SK-N-SH (cell line): ENCODE data around the gene CFAP70.
"Not testable (repeated sequence)": the region's sequence is repeated elsewhere in the genome, so short reads cannot be mapped to it uniquely, and the experiment has no call there.

ENCODE experiments used
- ELF1 ChIP-seq: IDR thresholded peaks from 2 replicates; pipeline ENCODE4 v1.4.0; 2012
- EP300 ChIP-seq, 2 experiments: IDR thresholded peaks; 2 replicates each; pipeline versions ENCODE4 v1.4.0 to v1.6.1; 2012; ENCODE audit warnings: borderline replicate concordance in 1 of 2, low read depth in 1 of 2, low read length in 1 of 2
- EZH2phosphoT487 ChIP-seq: fragments of 200-600 bp; sonication (generic); IDR thresholded peaks from 2 replicates; pipeline ENCODE4 v1.6.1; 2017; ENCODE audit warnings: low read depth, mixed run types, mild to moderate bottlenecking, antibody characterized with exemption, moderate library complexity, borderline replicate concordance
- FOXM1 ChIP-seq: IDR thresholded peaks from 2 replicates; pipeline ENCODE4 v1.4.0; 2012; ENCODE audit warnings: low read depth, mild to moderate bottlenecking
- GABPA ChIP-seq: IDR thresholded peaks from 2 replicates; pipeline ENCODE4 v1.4.0; 2012; ENCODE audit warnings: low read depth, mild to moderate bottlenecking
- MXI1 ChIP-seq: IDR thresholded peaks from 2 replicates; pipeline ENCODE4 v1.6.1; 2012; ENCODE audit warnings: mild to moderate bottlenecking, low read depth, low read length, improper control_type of control experiment
- POLR2AphosphoS5 ChIP-seq: IDR thresholded peaks from 2 replicates; pipeline ENCODE4 v1.6.1; 2012; ENCODE audit warnings: low read depth, low read length
- RAD21 ChIP-seq: IDR thresholded peaks from 2 replicates; pipeline ENCODE4 v1.6.1; 2012; ENCODE audit warnings: mild to moderate bottlenecking, low read length
- SIN3A ChIP-seq: IDR thresholded peaks from 2 replicates; pipeline ENCODE4 v1.6.1; 2012; ENCODE audit warnings: low read depth, mild to moderate bottlenecking, low read length, moderate library complexity, borderline replicate concordance
- TAF1 ChIP-seq: IDR thresholded peaks from 2 replicates; pipeline ENCODE4 v1.6.1; 2012; ENCODE audit warnings: low read depth, mild to moderate bottlenecking, low read length, moderate library complexity, borderline replicate concordance
- YY1 ChIP-seq: IDR thresholded peaks from 2 replicates; pipeline ENCODE4 v1.4.0; 2012; ENCODE audit warnings: low read depth, mild to moderate bottlenecking
- TF ChIP-seq, protein P1 (sequence below): fragments of 200-600 bp; sonication (generic); IDR thresholded peaks from 2 replicates; pipeline ENCODE4 v1.6.1; 2017; ENCODE audit warnings: antibody characterized with exemption, mild to moderate bottlenecking, moderate library complexity
- TF ChIP-seq, protein P2 (sequence below): IDR thresholded peaks from 2 replicates; pipeline ENCODE4 v1.6.1; 2012; ENCODE audit warnings: mild to moderate bottlenecking, low read depth, low read length, moderate library complexity
- TF ChIP-seq, protein P3 (sequence below): IDR thresholded peaks from 2 replicates; pipeline ENCODE4 v1.4.0; 2012; ENCODE audit warnings: low read depth, borderline replicate concordance

DNA sequence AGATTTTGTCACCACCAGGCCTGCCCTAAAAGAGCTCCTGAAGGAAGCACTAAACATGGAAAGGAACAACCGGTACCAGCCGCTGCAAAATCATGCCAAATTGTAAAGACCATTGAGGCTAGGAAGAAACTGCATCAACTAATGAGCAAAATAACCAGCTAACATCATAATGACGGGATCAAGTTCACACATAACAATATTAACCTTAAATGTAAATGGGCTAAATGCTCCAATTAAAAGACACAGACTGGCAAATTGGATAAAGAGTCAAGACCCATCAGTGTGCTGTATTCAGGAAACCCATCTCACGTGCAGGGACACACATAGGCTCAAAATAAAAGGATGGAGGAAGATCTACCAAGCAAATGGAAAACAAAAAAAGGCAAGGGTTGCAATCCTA, 33.4 kb downstream of the CFAP70 start:
- not testable (repeated sequence) for TF ChIP-seq GABPA; RAD21; POLR2AphosphoS5; EP300 (IDR thresholded peaks at IDR 0.05; ENCODE audit: borderline replicate concordance in 1 of 2, low read depth in 1 of 2, low read length in 1 of 2); TAF1; ELF1; SIN3A; MXI1; EZH2phosphoT487; YY1; FOXM1
- TF ChIP-seq, protein P1, sequence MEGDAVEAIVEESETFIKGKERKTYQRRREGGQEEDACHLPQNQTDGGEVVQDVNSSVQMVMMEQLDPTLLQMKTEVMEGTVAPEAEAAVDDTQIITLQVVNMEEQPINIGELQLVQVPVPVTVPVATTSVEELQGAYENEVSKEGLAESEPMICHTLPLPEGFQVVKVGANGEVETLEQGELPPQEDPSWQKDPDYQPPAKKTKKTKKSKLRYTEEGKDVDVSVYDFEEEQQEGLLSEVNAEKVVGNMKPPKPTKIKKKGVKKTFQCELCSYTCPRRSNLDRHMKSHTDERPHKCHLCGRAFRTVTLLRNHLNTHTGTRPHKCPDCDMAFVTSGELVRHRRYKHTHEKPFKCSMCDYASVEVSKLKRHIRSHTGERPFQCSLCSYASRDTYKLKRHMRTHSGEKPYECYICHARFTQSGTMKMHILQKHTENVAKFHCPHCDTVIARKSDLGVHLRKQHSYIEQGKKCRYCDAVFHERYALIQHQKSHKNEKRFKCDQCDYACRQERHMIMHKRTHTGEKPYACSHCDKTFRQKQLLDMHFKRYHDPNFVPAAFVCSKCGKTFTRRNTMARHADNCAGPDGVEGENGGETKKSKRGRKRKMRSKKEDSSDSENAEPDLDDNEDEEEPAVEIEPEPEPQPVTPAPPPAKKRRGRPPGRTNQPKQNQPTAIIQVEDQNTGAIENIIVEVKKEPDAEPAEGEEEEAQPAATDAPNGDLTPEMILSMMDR, result not testable (repeated sequence)
- TF ChIP-seq, protein P2, sequence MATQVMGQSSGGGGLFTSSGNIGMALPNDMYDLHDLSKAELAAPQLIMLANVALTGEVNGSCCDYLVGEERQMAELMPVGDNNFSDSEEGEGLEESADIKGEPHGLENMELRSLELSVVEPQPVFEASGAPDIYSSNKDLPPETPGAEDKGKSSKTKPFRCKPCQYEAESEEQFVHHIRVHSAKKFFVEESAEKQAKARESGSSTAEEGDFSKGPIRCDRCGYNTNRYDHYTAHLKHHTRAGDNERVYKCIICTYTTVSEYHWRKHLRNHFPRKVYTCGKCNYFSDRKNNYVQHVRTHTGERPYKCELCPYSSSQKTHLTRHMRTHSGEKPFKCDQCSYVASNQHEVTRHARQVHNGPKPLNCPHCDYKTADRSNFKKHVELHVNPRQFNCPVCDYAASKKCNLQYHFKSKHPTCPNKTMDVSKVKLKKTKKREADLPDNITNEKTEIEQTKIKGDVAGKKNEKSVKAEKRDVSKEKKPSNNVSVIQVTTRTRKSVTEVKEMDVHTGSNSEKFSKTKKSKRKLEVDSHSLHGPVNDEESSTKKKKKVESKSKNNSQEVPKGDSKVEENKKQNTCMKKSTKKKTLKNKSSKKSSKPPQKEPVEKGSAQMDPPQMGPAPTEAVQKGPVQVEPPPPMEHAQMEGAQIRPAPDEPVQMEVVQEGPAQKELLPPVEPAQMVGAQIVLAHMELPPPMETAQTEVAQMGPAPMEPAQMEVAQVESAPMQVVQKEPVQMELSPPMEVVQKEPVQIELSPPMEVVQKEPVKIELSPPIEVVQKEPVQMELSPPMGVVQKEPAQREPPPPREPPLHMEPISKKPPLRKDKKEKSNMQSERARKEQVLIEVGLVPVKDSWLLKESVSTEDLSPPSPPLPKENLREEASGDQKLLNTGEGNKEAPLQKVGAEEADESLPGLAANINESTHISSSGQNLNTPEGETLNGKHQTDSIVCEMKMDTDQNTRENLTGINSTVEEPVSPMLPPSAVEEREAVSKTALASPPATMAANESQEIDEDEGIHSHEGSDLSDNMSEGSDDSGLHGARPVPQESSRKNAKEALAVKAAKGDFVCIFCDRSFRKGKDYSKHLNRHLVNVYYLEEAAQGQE, result not testable (repeated sequence)
- TF ChIP-seq, protein P3, sequence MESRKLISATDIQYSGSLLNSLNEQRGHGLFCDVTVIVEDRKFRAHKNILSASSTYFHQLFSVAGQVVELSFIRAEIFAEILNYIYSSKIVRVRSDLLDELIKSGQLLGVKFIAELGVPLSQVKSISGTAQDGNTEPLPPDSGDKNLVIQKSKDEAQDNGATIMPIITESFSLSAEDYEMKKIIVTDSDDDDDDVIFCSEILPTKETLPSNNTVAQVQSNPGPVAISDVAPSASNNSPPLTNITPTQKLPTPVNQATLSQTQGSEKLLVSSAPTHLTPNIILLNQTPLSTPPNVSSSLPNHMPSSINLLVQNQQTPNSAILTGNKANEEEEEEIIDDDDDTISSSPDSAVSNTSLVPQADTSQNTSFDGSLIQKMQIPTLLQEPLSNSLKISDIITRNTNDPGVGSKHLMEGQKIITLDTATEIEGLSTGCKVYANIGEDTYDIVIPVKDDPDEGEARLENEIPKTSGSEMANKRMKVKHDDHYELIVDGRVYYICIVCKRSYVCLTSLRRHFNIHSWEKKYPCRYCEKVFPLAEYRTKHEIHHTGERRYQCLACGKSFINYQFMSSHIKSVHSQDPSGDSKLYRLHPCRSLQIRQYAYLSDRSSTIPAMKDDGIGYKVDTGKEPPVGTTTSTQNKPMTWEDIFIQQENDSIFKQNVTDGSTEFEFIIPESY, result not testable (repeated sequence)
